ENCODE measurements around the gene PTK6. TPM values are rescaled to one million over a fixed set of nuclear protein-coding genes. Genes with fewer than 3 reads are reported as not detected.

The PTK6 gene
- total RNA-seq (2022; extraction: Qiagen RNA extraction; ENCODE audit: low read depth): 2.2 to 3.0 TPM (median 2.4 TPM) in 5 replicates

DNA sequence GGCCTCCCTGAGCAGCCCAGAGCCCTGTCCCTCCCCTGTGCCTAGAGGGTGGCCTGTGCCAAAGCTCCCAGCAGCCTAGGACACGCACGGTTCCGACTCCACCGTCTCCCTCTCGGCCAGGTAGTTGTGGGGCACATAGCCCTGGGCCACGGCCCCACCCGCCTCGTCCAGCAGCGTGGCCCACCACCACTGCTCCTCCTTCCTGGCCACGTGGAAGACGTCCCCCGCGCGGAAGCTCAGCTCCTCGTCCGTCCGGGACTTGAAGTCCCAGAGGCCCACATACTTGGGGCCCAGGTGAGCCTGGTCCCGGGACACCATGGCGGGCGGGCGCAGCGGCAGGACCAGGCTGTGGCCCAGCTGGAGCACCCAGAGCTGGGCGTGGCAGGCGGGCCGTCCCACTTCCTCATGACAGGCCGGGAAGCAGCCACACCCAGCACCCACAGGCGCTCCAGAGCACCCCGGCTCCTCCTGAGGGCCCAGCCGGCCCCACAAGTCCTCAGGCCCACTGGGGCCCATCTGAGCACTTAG is at the start of gene PTK6:
Gene PTK6, minus strand, starts transcription at position 380 of the 528 bp plus-strand sequence. Its CDS starts 62 bp downstream, at position 318.

DNA sequence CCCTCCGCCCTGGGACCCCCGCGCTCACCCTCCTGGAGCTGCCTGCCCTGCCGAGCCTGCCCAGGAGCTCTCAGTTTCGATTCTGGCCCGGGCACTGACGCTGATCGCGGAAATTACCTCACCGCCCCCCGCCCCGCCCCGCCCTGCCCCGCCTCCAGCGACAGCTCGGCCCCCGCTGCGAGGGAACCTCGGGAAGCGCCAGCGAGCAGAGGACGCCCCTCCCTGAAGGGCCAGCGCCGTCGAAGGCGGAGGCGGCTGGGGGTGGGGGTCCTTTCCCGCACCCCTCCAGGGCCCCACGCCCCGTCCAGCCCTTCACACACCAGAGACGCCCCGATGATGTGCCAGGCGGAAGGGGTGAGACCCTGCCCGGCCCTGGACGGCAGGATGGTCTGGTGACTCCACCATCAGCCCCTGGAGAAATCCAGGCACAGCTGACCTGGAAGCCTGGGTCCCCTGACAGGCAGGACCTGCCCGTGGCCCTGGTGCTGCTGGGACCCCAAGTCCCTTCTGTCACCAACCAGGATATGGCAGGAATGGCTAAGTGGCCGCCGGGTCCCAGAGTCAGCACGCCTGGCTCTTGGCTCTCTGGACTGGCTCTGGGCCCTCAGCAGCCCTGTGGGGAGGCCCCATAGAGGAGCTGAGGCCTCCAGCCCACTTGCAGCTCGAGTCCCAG is 37.1 kb upstream of the PTK6 start, which contains the start of gene HELZ2:
Gene HELZ2, minus strand, starts transcription at position 84 of the 673 bp plus-strand sequence. CDS start 1,854 bp downstream, outside the sequence.

DNA sequence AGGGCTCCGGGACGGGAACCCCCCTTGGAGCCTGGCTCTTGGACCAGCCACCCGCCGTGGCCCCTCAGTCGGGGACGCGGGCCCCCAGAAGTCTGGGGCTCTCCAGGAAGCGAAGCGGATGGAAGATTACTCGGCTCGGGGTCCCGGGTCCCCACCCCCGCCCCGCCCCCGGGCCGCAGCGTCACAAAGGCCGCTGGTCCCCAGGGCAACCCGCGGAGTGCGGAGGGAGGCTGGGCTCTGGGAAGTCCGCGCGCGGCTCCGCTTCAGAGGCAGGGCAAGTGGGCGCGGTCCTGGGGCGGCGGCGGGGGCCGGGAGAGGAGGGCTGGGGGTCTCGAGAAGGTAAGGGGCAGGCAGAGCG is 16.7 kb upstream of the PTK6 start, which contains the start of gene FNDC11:
Gene FNDC11, plus strand, starts transcription at position 227 of the 358 bp plus-strand sequence. CDS start 1,505 bp downstream, outside the sequence.

GRCh38 chr20:63547725-63548480 is 10.7 kb upstream of the PTK6 start, which contains the start of gene SRMS:
Gene SRMS, minus strand, starts transcription at chr20:63547749. Its CDS starts 286 bp downstream, at chr20:63547463.

GRCh38 chr20:63520504-63520933 is 16.7 kb downstream of the PTK6 start, which contains the start of gene PPDPF:
Gene PPDPF, plus strand, starts transcription at chr20:63520765. Its CDS starts 544 bp downstream, at chr20:63521309.

GRCh38 chr20:63498960-63499337 is 38.2 kb downstream of the PTK6 start, which contains the start of gene EEF1A2:
Gene EEF1A2, minus strand, starts transcription at chr20:63499083. Its CDS starts 1,320 bp downstream, at chr20:63497763.

Other genes with a start within 250 kb of the PTK6 start
- 0.73 to 1.4 TPM (median 1.1 TPM) in 5 replicates for gene COL20A1, start 244.2 kb downstream of the PTK6 start, total RNA-seq (2022; extraction: Qiagen RNA extraction; ENCODE audit: low read depth)
- gene CHRNA4, start 176.0 kb downstream of the PTK6 start, total RNA-seq (2022; extraction: Qiagen RNA extraction; ENCODE audit: low read depth): 0.16 to 0.29 TPM (median 0.20 TPM) in 5 replicates
- gene KCNQ2, start 64.7 kb downstream of the PTK6 start, total RNA-seq (2022; extraction: Qiagen RNA extraction; ENCODE audit: low read depth): 0.50 to 0.68 TPM (median 0.60 TPM) in 5 replicates
- gene EEF1A2, start 38.3 kb downstream of the PTK6 start, total RNA-seq (2022; extraction: Qiagen RNA extraction; ENCODE audit: low read depth): 136 to 164 TPM (median 141 TPM) in 5 replicates
- 277 to 347 TPM (median 317 TPM) in 5 replicates for gene PPDPF, start 16.6 kb downstream of the PTK6 start, total RNA-seq (2022; extraction: Qiagen RNA extraction; ENCODE audit: low read depth)
- not detected in 5 replicates for gene SRMS, start 10.4 kb upstream of the PTK6 start, total RNA-seq (2022; extraction: Qiagen RNA extraction; ENCODE audit: low read depth)
- gene FNDC11, start 16.8 kb upstream of the PTK6 start, total RNA-seq (2022; extraction: Qiagen RNA extraction; ENCODE audit: low read depth): 0.09 to 0.30 TPM (median 0.24 TPM) in 4 of 5 replicates, not detected in the other
- gene HELZ2, start 36.9 kb upstream of the PTK6 start, total RNA-seq (2022; extraction: Qiagen RNA extraction; ENCODE audit: low read depth): 7.7 to 10.0 TPM (median 9.7 TPM) in 5 replicates
- 8.8 to 11.9 TPM (median 11.0 TPM) in 5 replicates for gene GMEB2, start 89.7 kb upstream of the PTK6 start, total RNA-seq (2022; extraction: Qiagen RNA extraction; ENCODE audit: low read depth)
- 7.4 to 10.9 TPM (median 9.6 TPM) in 5 replicates for gene STMN3, start 116.0 kb upstream of the PTK6 start, total RNA-seq (2022; extraction: Qiagen RNA extraction; ENCODE audit: low read depth)
- 6.4 to 8.4 TPM (median 6.8 TPM) in 5 replicates for gene RTEL1, start 120.9 kb upstream of the PTK6 start, total RNA-seq (2022; extraction: Qiagen RNA extraction; ENCODE audit: low read depth)
- 0.47 to 1.2 TPM (median 0.85 TPM) in 5 replicates for gene TNFRSF6B, start 159.3 kb upstream of the PTK6 start, total RNA-seq (2022; extraction: Qiagen RNA extraction; ENCODE audit: low read depth)
- gene ARFRP1, start 170.6 kb upstream of the PTK6 start, total RNA-seq (2022; extraction: Qiagen RNA extraction; ENCODE audit: low read depth): 26.9 to 38.3 TPM (median 34.2 TPM) in 5 replicates
- 22.0 to 29.9 TPM (median 26.8 TPM) in 5 replicates for gene ZGPAT, start 170.7 kb upstream of the PTK6 start, total RNA-seq (2022; extraction: Qiagen RNA extraction; ENCODE audit: low read depth)
- 6.2 to 10.5 TPM (median 8.5 TPM) in 5 replicates for gene LIME1, start 199.3 kb upstream of the PTK6 start, total RNA-seq (2022; extraction: Qiagen RNA extraction; ENCODE audit: low read depth)
- 59.2 to 100 TPM (median 91.0 TPM) in 5 replicates for gene SLC2A4RG, start 202.4 kb upstream of the PTK6 start, total RNA-seq (2022; extraction: Qiagen RNA extraction; ENCODE audit: low read depth)

Measured in A549 treated with CpdA at 1 μM for 4 hours (cell line).